Neural crest cell (in vitro differentiated cells): Measurements from ENCODE around the gene GPR150. TPM values are rescaled to one million over a fixed set of nuclear protein-coding genes. Genes with fewer than 3 reads are reported as not detected.

ENCODE experiments used
- DNase-seq: peaks from one replicate; pipeline ENCODE4 v3.0.0; 2021; ENCODE audit warnings: low read depth, mixed read lengths, low spot score
- H3K27ac Mint-ChIP-seq: one replicate; pipeline ENCODE4 v1.8.0; 2021; ENCODE audit warnings: mild to moderate bottlenecking, mixed read lengths; ENCODE audit not compliant: unreplicated experiment
- H3K27me3 Mint-ChIP-seq: 2 replicates; pipeline ENCODE4 v1.8.0; 2021; ENCODE audit warnings: low read depth, mild to moderate bottlenecking, mixed read lengths
- H3K36me3 Mint-ChIP-seq: 2 replicates; pipeline ENCODE4 v1.8.0; 2021; ENCODE audit warnings: low read depth, mild to moderate bottlenecking, mixed read lengths
- H3K4me1 Mint-ChIP-seq: 2 replicates; pipeline ENCODE4 v1.8.0; 2021; ENCODE audit warnings: mixed read lengths
- H3K4me3 Mint-ChIP-seq: one replicate; pipeline ENCODE4 v1.8.0; 2021; ENCODE audit warnings: mild to moderate bottlenecking, mixed read lengths
- H3K9me3 Mint-ChIP-seq: 2 replicates; pipeline ENCODE4 v1.8.0; 2021; ENCODE audit warnings: mixed read lengths
- total RNA-seq: library from RNA; stranded (reverse); gene quantifications from 2 replicates; pipeline ENCODE4 v1.2.1, GENCODE V29; 2021
- TF ChIP-seq, protein P1 (sequence below): fragments of 200-600 bp; sonication (generic); conservative IDR thresholded peaks from 2 replicates; pipeline ENCODE4 v1.5.0; 2021; ENCODE audit warnings: antibody characterized with exemption, mild to moderate bottlenecking

Gene GPR150
- total RNA-seq, 1 donor from 2014 or later = not detected

DNA sequence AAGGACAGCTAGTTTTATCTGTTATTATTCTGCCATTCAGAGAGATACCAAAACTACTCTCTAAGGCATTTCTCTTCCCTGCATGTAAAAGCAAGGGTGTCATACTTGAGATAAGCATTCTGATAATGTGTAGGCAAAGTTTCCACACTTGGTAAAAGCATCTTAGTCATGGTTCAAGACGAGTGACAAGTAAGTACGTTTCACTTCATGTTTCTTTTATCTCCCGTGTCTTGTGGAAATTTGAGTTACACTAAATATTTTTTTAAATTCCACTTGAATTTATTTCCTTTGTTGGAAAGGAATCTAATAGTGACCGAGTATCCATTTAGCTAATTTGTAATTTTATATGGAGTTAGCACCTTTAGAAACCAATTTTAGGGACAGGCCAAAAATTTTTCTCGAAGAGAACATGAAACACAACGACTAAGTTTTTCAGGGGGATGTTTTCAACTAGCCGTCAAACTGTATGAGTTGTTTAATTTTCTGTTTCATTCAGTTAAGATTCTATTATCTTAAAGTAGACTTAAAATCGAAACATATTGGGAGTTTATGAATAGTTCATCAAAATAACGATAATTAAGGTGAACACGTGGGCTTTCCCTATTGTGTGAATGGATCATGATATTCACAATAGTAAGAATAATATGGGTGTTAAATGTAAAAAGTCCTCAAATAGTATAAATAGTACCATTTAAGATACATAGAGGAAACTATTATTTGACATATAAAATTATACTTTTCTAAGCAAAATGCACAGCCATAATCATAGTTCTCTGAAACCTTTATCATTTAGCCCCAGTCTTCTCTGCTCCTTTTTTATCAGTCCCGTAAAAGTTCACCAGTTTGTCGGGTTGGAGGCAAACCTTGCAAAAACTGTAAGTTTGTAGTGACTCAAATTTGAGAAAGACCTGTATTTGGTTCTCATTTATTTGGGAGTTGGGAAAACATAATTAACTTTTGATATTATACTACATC is 28.3 kb downstream of the GPR150 start:
- Mint-ChIP-seq H3K4me3 (no peak overlapping the region), H3K27me3 (no peaks in the 10 kb centered on the region), H3K27ac (no peak overlapping the region), H3K9me3 (peaks cover 2% of the 10 kb centered on the region), H3K36me3 (no peaks in the 10 kb centered on the region), H3K4me1 (peaks cover 13% of the 10 kb centered on the region)
- TF ChIP-seq, protein P1, sequence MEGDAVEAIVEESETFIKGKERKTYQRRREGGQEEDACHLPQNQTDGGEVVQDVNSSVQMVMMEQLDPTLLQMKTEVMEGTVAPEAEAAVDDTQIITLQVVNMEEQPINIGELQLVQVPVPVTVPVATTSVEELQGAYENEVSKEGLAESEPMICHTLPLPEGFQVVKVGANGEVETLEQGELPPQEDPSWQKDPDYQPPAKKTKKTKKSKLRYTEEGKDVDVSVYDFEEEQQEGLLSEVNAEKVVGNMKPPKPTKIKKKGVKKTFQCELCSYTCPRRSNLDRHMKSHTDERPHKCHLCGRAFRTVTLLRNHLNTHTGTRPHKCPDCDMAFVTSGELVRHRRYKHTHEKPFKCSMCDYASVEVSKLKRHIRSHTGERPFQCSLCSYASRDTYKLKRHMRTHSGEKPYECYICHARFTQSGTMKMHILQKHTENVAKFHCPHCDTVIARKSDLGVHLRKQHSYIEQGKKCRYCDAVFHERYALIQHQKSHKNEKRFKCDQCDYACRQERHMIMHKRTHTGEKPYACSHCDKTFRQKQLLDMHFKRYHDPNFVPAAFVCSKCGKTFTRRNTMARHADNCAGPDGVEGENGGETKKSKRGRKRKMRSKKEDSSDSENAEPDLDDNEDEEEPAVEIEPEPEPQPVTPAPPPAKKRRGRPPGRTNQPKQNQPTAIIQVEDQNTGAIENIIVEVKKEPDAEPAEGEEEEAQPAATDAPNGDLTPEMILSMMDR = no peak
- DNase-seq = no peak

DNA sequence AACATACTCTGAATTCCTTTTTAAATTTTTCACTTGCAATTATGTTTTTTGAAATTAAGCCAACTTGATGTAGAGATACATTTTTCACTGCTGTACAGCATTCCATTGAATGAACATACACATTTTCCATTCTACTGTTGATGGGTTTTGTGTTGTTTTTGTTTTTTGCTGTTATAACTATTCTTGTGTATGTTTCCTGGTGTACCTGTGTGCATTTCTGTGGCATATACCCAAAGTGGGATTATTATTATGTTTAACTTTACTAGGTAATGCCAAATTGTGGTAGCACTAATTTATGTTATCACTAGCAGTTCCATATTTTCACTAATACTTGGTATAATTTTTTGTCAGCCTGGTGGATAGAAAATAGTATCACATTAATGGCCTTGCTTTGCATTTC is 29.4 kb downstream of the GPR150 start:
- DNase-seq = no peak
- Mint-ChIP-seq H3K27me3 (no peaks in the 10 kb centered on the region), H3K27ac (no peak overlapping the region), H3K36me3 (no peaks in the 10 kb centered on the region), H3K4me3 (no peak overlapping the region), H3K9me3 (peaks cover 2% of the 10 kb centered on the region), H3K4me1 (peaks cover 13% of the 10 kb centered on the region)
- TF ChIP-seq, protein P1 = no peak

DNA sequence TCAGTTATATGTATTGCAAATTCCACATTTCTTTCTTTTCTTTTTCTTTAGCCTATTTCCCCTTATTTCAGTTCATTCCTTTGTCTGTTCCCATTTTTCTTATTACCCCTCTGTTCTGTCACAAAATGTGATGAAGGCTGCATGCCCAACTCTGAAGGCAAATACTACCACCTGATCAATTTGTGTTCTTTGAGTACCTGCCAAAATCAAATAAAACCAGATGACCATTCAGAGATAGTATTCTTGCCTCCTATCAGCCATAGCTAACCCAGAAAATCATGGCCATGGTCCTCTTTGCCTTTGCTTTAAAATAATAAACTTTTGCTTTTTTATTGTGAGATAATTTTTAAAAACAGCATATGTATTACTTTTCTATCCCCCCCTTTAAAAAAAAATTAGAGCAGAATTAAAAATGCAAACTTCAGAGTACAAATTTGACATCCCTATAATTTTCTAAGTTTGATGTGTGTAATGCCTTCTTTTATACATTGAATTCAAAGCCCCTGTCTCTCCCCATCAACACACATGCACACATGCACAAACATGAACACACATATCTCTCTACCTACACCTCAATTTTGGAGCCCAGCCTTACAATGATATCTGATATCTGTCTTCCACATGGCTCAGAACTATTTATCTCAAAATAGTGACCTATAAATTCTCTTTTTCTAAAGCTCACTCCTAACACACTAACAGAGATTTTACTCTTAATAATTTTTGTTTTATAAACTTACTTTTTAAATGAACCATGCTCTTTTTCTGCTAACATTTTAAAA is 30.1 kb downstream of the GPR150 start:
- Mint-ChIP-seq H3K27ac (no peak overlapping the region), H3K4me3 (no peak overlapping the region), H3K36me3 (no peaks in the 10 kb centered on the region), H3K27me3 (no peaks in the 10 kb centered on the region), H3K9me3 (peaks cover 2% of the 10 kb centered on the region), H3K4me1 (peaks cover 13% of the 10 kb centered on the region)
- DNase-seq = no peak
- TF ChIP-seq, protein P1 = no peak

DNA sequence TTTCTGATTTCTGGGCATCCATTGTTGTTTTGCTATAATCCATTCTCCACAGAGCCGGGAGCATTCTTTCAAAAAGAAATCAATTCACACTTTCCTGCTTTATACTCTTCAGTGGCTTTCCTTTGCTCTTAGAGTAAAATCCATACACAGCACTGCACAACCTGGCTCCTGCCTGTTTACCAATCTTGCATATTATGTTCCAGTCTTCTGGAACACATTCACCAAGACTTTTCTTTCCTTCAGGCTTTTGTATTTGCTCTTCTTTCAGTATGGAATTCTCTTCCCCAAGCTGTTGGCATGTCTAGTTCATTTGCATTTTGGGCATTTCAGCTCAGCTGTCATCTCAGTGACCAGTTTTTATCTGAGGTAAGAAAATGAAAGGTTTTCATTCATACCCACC is 33.0 kb downstream of the GPR150 start:
- Mint-ChIP-seq H3K4me1 (peaks cover 6% of the 10 kb centered on the region), H3K4me3 (no peak overlapping the region), H3K27ac (no peak overlapping the region), H3K36me3 (no peaks in the 10 kb centered on the region), H3K9me3 (no peaks in the 10 kb centered on the region), H3K27me3 (no peaks in the 10 kb centered on the region)
- TF ChIP-seq, protein P1 = no peak
- no peak for DNase-seq

DNA sequence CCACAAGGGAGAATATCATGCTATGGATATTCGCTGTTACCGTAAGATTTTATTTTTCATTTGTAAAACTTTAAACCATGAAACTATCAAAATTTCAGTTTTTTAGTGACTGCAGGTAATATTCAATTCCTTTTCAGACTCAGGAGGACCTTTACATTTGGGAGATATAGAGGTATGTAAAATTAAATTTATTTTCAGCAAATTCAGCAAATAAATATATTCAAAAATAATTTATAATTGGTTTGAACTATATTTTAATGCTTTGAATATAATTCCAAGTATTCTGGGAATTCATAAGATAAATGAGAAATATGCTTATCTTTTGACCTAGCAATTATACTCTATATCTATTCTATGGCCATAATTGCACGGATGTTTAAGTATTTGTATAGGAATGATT is 34.3 kb downstream of the GPR150 start:
- no peak for DNase-seq
- no peak overlapping the region for H3K4me3 Mint-ChIP-seq

More for the DNA sequence above, 34.3 kb downstream of the GPR150 start:
- Mint-ChIP-seq H3K27ac (no peak overlapping the region), H3K4me1 (peaks cover 6% of the 10 kb centered on the region), H3K36me3 (no peaks in the 10 kb centered on the region), H3K27me3 (no peaks in the 10 kb centered on the region), H3K9me3 (no peaks in the 10 kb centered on the region)
- TF ChIP-seq, protein P1 = no peak
